Measurements from ENCODE around the gene LLGL1. TPM values are rescaled to one million over a fixed set of nuclear protein-coding genes. Genes with fewer than 3 reads are reported as not detected.

LLGL1 gene
- total and polyA plus RNA-seq, 2 donors (not counting 1 experiment from before 2014, with no cell fraction given): 14.9 to 15.2 TPM

- Histone ChIP-seq H4K20me1 (ENCODE audit: control insufficient read depth, insufficient read depth, low read length, poor library complexity, severe bottlenecking) (no peaks in the 10 kb centered on the region), H3K79me2 (ENCODE audit: control insufficient read depth, insufficient read depth, low read length) (no peaks in the 10 kb centered on the region), H3K36me3 (replicated peaks in 1 of 2; ENCODE audit: control extremely low read depth in 1 of 2, control insufficient read depth in 1 of 2, extremely low read depth in 1 of 2, insufficient read depth in 2 of 2, low read length in 1 of 2) (peaks cover 5 to 63% of the 10 kb centered on the region in 2 experiments), H3K4me3 (ENCODE audit: control extremely low read depth in 1 of 5, extremely low read depth in 1 of 5, insufficient read depth in 1 of 5, low read depth in 2 of 5, low read length in 4 of 5) (no peak overlapping the region), H3K9ac (ENCODE audit: low read length) (no peak overlapping the region), H3K4me1 (ENCODE audit: control insufficient read depth in 2 of 2, insufficient read depth in 2 of 2, low read length in 2 of 2) (no peaks in the 10 kb centered on the region), H3K27me3 (replicated peaks in 1 of 4; ENCODE audit: control extremely low read depth in 1 of 4, control insufficient read depth in 3 of 4, insufficient read depth in 4 of 4, low read length in 3 of 4) (no peaks in the 10 kb centered on the region), H3K9me3 (ENCODE audit: control extremely low read depth in 1 of 3, control insufficient read depth in 2 of 3, insufficient read depth in 1 of 3, low read length in 2 of 3) (no peaks in the 10 kb centered on the region), H3K4me2 (replicated peaks; ENCODE audit: low read depth, low read length, poor library complexity, severe bottlenecking) (no peak overlapping the region), H3K27ac (ENCODE audit: low read length in 2 of 2) (no peak overlapping the region), H2AFZ (ENCODE audit: insufficient read depth, low read depth, low read length, poor library complexity, severe bottlenecking) (no peak overlapping the region)
- no peaks in the 10 kb centered on the region for H3K9me3 Mint-ChIP-seq (ENCODE audit: insufficient read depth)
- no peak overlapping the region for H3K27ac Mint-ChIP-seq
- TF ChIP-seq, protein P1, sequence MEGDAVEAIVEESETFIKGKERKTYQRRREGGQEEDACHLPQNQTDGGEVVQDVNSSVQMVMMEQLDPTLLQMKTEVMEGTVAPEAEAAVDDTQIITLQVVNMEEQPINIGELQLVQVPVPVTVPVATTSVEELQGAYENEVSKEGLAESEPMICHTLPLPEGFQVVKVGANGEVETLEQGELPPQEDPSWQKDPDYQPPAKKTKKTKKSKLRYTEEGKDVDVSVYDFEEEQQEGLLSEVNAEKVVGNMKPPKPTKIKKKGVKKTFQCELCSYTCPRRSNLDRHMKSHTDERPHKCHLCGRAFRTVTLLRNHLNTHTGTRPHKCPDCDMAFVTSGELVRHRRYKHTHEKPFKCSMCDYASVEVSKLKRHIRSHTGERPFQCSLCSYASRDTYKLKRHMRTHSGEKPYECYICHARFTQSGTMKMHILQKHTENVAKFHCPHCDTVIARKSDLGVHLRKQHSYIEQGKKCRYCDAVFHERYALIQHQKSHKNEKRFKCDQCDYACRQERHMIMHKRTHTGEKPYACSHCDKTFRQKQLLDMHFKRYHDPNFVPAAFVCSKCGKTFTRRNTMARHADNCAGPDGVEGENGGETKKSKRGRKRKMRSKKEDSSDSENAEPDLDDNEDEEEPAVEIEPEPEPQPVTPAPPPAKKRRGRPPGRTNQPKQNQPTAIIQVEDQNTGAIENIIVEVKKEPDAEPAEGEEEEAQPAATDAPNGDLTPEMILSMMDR (IDR thresholded peaks at IDR 0.05): no peak
- no peak for TF ChIP-seq EZH2 (IDR thresholded peaks at IDR 0.05; ENCODE audit: borderline replicate concordance, insufficient read depth, low read depth, low read length, poor library complexity, severe bottlenecking)
- ATAC-seq (ENCODE audit: low read depth): peak; percentile 64
- intact Hi-C loops (cut with micrococcal nuclease): no loop called here
- peak; percentile 67 for DNase-seq
- no peaks in the 10 kb centered on the region for H3K27me3 Mint-ChIP-seq
- POLR2A ChIA-PET: no interaction called here
- no peak overlapping the region for H3K4me3 Mint-ChIP-seq
- CTCF ChIA-PET: interaction anchor here (0.9 to 1.8 kb wide), 4 partner anchors 9 to 317 kb away, joined by 3 to 6 read pairs (median 5); partner anchors contain the start of gene MIEF2
- H3K4me1 Mint-ChIP-seq: peaks cover 6% of the 10 kb centered on the region
- WGBS (ENCODE audit: insufficient coverage): 90% methylated on average over 41 of the region's 46 CpGs
Measured at GRCh38 chr17:18246880-18247612, 21.6 kb downstream of the LLGL1 start.

- no peaks in the 10 kb centered on the region for H3K79me2 ChIP-seq (ENCODE audit: control insufficient read depth, insufficient read depth, low read length)
- no peak for ATAC-seq (ENCODE audit: low read depth)
- H3K27ac Mint-ChIP-seq: no peak overlapping the region
- no peaks in the 10 kb centered on the region for H3K9me3 Mint-ChIP-seq (ENCODE audit: insufficient read depth)
- no peak for DNase-seq
- no peak overlapping the region for H3K9ac ChIP-seq (ENCODE audit: low read length)
- no peak overlapping the region for H3K4me3 Mint-ChIP-seq
- no peaks in the 10 kb centered on the region for H3K9me3 ChIP-seq (ENCODE audit: control extremely low read depth in 1 of 3, control insufficient read depth in 2 of 3, insufficient read depth in 1 of 3, low read length in 2 of 3)
- H3K36me3 ChIP-seq (replicated peaks in 1 of 2; ENCODE audit: control extremely low read depth in 1 of 2, control insufficient read depth in 1 of 2, extremely low read depth in 1 of 2, insufficient read depth in 2 of 2, low read length in 1 of 2): peaks cover 5 to 69% of the 10 kb centered on the region in 2 experiments
- H3K27ac ChIP-seq (ENCODE audit: low read length in 2 of 2): no peak overlapping the region
- H3K4me3 ChIP-seq (ENCODE audit: control extremely low read depth in 1 of 5, extremely low read depth in 1 of 5, insufficient read depth in 1 of 5, low read depth in 2 of 5, low read length in 4 of 5): no peak overlapping the region
- TF ChIP-seq, protein P1 (IDR thresholded peaks at IDR 0.05): no peak
- TF ChIP-seq EZH2 (IDR thresholded peaks at IDR 0.05; ENCODE audit: borderline replicate concordance, insufficient read depth, low read depth, low read length, poor library complexity, severe bottlenecking): no peak
- H3K27me3 ChIP-seq (replicated peaks in 1 of 4; ENCODE audit: control extremely low read depth in 1 of 4, control insufficient read depth in 3 of 4, insufficient read depth in 4 of 4, low read length in 3 of 4): no peaks in the 10 kb centered on the region
- H3K27me3 Mint-ChIP-seq: no peaks in the 10 kb centered on the region
- peaks cover 6% of the 10 kb centered on the region for H3K4me1 Mint-ChIP-seq
- H3K4me2 ChIP-seq (replicated peaks; ENCODE audit: low read depth, low read length, poor library complexity, severe bottlenecking): no peak overlapping the region
- POLR2A ChIA-PET: no interaction called here
- H4K20me1 ChIP-seq (ENCODE audit: control insufficient read depth, insufficient read depth, low read length, poor library complexity, severe bottlenecking): no peaks in the 10 kb centered on the region
- H2AFZ ChIP-seq (ENCODE audit: insufficient read depth, low read depth, low read length, poor library complexity, severe bottlenecking): no peak overlapping the region
- H3K4me1 ChIP-seq (ENCODE audit: control insufficient read depth in 2 of 2, insufficient read depth in 2 of 2, low read length in 2 of 2): no peaks in the 10 kb centered on the region
- CTCF ChIA-PET: interaction anchor here (0.9 to 1.8 kb wide), 5 partner anchors 10 to 316 kb away, joined by 3 to 6 read pairs (median 5); partner anchors contain the start of gene MIEF2
- intact Hi-C loops (cut with micrococcal nuclease): no loop called here
- 98% methylated on average over 30 of the region's 30 CpGs for WGBS (ENCODE audit: insufficient coverage)
Measured at GRCh38 chr17:18247613-18248001, 22.2 kb downstream of the LLGL1 start.

All from B cell (primary cell).